ENCODE measurements around the gene SH3GLB2.
"Not testable (repeated sequence)": the region's sequence is repeated elsewhere in the genome, so short reads cannot be mapped to it uniquely, and the experiment has no call there.

Gene SH3GLB2

DNA sequence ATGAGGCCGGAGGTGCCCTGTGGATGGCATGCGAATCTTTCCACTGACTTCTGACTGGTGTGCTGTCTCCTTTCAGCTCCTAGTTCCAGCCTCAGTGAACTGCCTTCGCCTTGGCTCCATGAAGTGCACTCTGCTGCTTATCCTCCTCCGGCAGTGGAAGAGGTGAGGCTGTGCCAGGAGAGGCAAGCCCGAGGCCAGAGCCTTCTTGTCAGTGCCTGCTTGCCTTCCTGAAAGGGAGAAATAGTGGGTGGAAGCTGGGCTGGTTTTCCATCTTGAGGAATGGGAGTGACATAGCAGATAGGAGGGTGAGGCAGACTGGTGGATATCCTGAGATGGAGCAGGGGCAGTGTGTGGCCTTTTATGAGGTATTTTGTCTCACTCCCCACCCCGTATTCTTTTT is 29.7 kb downstream of the SH3GLB2 start:
- no peak for DNase-seq (ENCODE audit: low spot score)

- no peak for DNase-seq (ENCODE audit: low spot score)
Observed at GRCh38 chr9:128995791-128996190, 32.3 kb downstream of the SH3GLB2 start.

DNA sequence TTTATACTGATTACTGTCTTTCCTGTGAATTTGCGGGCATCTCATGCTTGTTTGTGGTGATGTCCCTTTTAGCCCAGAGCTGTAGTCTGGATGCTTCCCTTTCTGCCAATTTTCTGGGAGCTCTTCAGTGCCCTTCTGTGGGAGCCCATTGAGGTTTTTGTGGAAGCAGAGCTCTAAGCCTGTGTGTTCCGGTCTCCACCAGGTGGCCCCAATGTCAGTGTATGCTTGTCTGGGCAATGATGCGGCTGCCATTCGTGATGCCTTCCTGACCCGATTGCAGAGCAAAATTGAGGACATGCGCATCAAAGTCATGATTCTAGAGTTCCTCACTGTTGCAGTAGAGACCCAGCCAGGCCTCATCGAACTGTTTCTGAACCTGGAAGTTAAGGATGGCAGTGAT is 35.1 kb downstream of the SH3GLB2 start:
- no peak for DNase-seq (ENCODE audit: low spot score)

DNA sequence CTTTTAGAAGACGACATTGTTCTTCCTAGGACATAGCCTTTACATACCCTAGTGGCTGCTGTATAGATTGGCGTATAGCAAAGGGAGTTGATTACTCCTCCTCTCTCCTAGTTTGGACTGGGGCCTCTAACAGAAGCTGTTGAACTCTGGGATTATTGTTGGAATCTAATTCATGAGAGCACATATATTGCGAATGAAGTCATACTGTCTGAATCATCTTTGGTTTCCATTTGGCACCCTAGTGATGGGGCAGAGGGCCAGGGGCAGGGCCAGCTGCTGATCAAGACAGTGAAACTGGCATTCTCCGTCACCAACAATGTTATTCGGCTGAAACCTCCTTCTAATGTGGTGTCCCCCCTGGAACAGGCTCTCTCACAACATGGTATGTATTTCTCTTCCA is 40.3 kb downstream of the SH3GLB2 start:
- DNase-seq (ENCODE audit: low spot score): no peak

GRCh38 chr9:128986671-128987070 is 41.5 kb downstream of the SH3GLB2 start:
- DNase-seq (ENCODE audit: low spot score): no peak

GRCh38 chr9:128983536-128983935 is 44.6 kb downstream of the SH3GLB2 start:
- no peak for DNase-seq (ENCODE audit: low spot score)

- DNase-seq (ENCODE audit: low spot score): no peak
Observed at GRCh38 chr9:128979111-128979510, 49.0 kb downstream of the SH3GLB2 start.

DNA sequence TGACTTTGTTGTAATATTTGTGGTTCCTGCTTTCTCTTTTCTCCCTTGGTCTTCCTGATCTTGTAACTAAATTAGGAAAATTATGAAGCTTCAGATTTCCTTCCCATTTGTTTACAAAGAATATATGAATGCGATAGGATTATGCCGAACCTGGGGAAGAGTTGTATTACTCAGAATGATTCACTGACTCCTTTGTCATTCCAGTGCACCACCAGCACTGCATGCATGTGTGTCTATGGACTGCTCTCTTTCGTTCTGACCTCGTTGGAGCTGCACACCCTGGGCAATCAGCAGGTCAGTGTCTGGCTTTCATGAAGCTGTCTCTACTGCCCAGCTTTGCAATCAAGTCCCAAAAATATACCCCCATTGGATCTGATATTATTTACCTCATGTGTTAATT is 55.2 kb downstream of the SH3GLB2 start:
- DNase-seq (ENCODE audit: low spot score): no peak

DNA sequence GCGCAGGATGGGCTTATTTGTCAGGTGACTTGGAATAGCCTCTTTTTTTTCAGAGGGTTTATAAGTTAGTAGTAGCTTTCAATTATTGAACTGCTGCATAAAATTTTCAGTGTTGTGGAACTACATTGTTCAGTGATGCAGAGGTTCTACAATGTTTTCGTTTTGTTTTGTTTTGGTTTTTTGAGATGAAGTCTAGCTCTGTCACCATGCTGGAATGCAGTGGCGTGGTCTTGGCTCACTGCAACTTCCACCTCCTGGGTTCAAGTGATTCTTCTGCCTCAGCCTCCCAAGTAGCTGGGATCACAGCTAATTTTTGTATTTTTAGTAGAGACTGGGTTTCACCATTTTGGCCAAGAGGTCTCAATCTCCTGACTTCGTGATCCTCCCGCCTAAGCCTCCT is 58.6 kb downstream of the SH3GLB2 start:
- DNase-seq (ENCODE audit: low spot score): no peak

- not testable (repeated sequence) for DNase-seq (ENCODE audit: low spot score)
Observed at GRCh38 chr9:128961403-128961802, 66.7 kb downstream of the SH3GLB2 start.
